Trophoblast cell (in vitro differentiated cells and primary cell): Measurements from ENCODE around the gene PTPN3.
"Not testable (repeated sequence)": the region's sequence is repeated elsewhere in the genome, so short reads cannot be mapped to it uniquely, and the experiment has no call there.

ENCODE experiments used
- DNase-seq, 2 donors: peaks; one replicate each; pipeline ENCODE4 v3.0.0-alpha.2; 2016
- H2AFZ ChIP-seq: 2 replicates; pipeline ENCODE4 v1.6.1; 2013; ENCODE audit warnings: low read length, moderate library complexity, mild to moderate bottlenecking; ENCODE audit not compliant: insufficient read depth, poor library complexity
- H2AK5ac ChIP-seq: 2 replicates; pipeline ENCODE4 v1.6.1; 2013; ENCODE audit warnings: mild to moderate bottlenecking, low read length
- H2BK120ac ChIP-seq: 2 replicates; pipeline ENCODE4 v1.6.1; 2013; ENCODE audit warnings: low read length, mild to moderate bottlenecking, moderate library complexity; ENCODE audit not compliant: insufficient read depth, poor library complexity
- H2BK12ac ChIP-seq: 2 replicates; pipeline ENCODE4 v1.6.1; 2013; ENCODE audit warnings: mild to moderate bottlenecking, low read length, moderate library complexity
- H2BK5ac ChIP-seq: 2 replicates; pipeline ENCODE4 v1.6.1; 2013; ENCODE audit warnings: low read length, low read depth, moderate library complexity, mild to moderate bottlenecking; ENCODE audit not compliant: poor library complexity
- H3K14ac ChIP-seq: 2 replicates; pipeline ENCODE4 v1.6.1; 2013; ENCODE audit warnings: mild to moderate bottlenecking, low read length
- H3K18ac ChIP-seq: 2 replicates; pipeline ENCODE4 v1.6.1; 2013; ENCODE audit warnings: mild to moderate bottlenecking, low read length
- H3K23ac ChIP-seq: 2 replicates; pipeline ENCODE4 v1.6.1; 2013; ENCODE audit warnings: low read length
- H3K27ac ChIP-seq: 2 replicates; pipeline ENCODE4 v1.5.1; 2013; ENCODE audit warnings: low read depth, mild to moderate bottlenecking, inconsistent platforms, low read length, moderate library complexity
- H3K27me3 ChIP-seq: 2 replicates; pipeline ENCODE4 v1.6.1; 2013; ENCODE audit warnings: inconsistent platforms, mild to moderate bottlenecking, low read length, moderate library complexity; ENCODE audit not compliant: insufficient read depth
- H3K36me3 ChIP-seq, 2 experiments: 1 replicate in 1 of 2; 2 replicates in 1 of 2; pipeline ENCODE4 v1.6.1; 2013; ENCODE audit warnings: low read length in 2 of 2, mild to moderate bottlenecking in 2 of 2, moderate library complexity in 1 of 2; ENCODE audit not compliant: insufficient read depth in 2 of 2, control insufficient read depth in 1 of 2
- H3K4ac ChIP-seq: 2 replicates; pipeline ENCODE4 v1.6.1; 2013; ENCODE audit warnings: low read depth, mild to moderate bottlenecking, low read length, moderate library complexity
- H3K4me1 ChIP-seq, 2 experiments: 1 replicate in 1 of 2; 2 replicates in 1 of 2; pipeline ENCODE4 v1.6.1; 2013; ENCODE audit warnings: low read length in 2 of 2, mild to moderate bottlenecking in 2 of 2, moderate library complexity in 1 of 2; ENCODE audit not compliant: insufficient read depth in 2 of 2, control insufficient read depth in 1 of 2
- H3K4me2 ChIP-seq: 2 replicates; pipeline ENCODE4 v1.6.1; 2013; ENCODE audit warnings: inconsistent platforms, mild to moderate bottlenecking, low read length, moderate library complexity
- H3K4me3 ChIP-seq: 2 replicates; pipeline ENCODE4 v1.5.1; 2013; ENCODE audit warnings: mild to moderate bottlenecking, low read depth, low read length, inconsistent platforms
- H3K79me1 ChIP-seq: one replicate; pipeline ENCODE4 v1.6.1; 2013; ENCODE audit warnings: low read length
- H3K79me2 ChIP-seq: 2 replicates; pipeline ENCODE4 v1.6.1; 2013; ENCODE audit warnings: low read length, mild to moderate bottlenecking; ENCODE audit not compliant: control insufficient read depth, insufficient read depth, poor library complexity
- H3K9ac ChIP-seq: 2 replicates; pipeline ENCODE4 v1.6.1; 2013; ENCODE audit warnings: mild to moderate bottlenecking, low read length
- H3K9me3 ChIP-seq: 2 replicates; pipeline ENCODE4 v1.6.1; 2013; ENCODE audit warnings: low read depth, mild to moderate bottlenecking, control low read depth, inconsistent platforms, low read length; ENCODE audit not compliant: insufficient read depth
- H4K12ac ChIP-seq: 2 replicates; pipeline ENCODE4 v1.6.1; 2013; ENCODE audit warnings: low read depth, mild to moderate bottlenecking, low read length, moderate library complexity
- H4K8ac ChIP-seq: 2 replicates; pipeline ENCODE4 v1.6.1; 2013; ENCODE audit warnings: low read depth, mild to moderate bottlenecking, low read length, moderate library complexity
- H4K91ac ChIP-seq: one replicate; pipeline ENCODE4 v1.6.1; 2013; ENCODE audit warnings: low read depth, mild to moderate bottlenecking, low read length, moderate library complexity
- WGBS: extraction: QIAGEN DNeasy Blood & Tissue Kit; methylation state at CpG from one replicate; pipeline ENCODE4 v1.1.7; 2013; ENCODE audit warnings: missing lambda C conversion rate; ENCODE audit not compliant: insufficient read length, insufficient coverage; ENCODE audit errors: extremely low coverage; 5-methylcytosine and 5-hydroxymethylcytosine counted together

The PTPN3 gene

DNA sequence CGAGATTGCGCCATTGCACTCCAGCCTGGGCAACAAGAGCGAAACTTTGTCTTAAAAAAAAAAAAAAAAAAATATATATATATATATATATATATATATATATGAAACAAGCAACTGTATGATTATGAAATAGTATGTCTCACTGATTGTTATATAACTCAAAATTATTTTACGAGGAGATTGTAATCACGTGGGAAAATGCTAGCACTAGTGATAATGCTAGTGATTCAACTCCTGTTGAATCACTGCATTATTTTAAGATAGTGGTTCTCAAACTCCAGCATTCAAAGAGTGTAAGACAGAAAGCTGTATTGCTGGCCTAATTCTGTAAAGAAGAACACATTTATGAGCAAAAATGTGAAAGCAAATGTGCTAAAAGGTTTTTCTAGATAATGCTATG, 12.4 kb upstream of the PTPN3 start:
- H3K27me3 ChIP-seq = peaks cover 2% of the 10 kb centered on the region
- H4K12ac ChIP-seq = no peak overlapping the region
- no peak overlapping the region for H3K9ac ChIP-seq
- H3K23ac ChIP-seq = no peak overlapping the region
- H3K9me3 ChIP-seq = no peaks in the 10 kb centered on the region
- H3K4me3 ChIP-seq = no peak overlapping the region
- H2AK5ac ChIP-seq = no peak overlapping the region
- H3K4me2 ChIP-seq = no peak overlapping the region
- no peak overlapping the region for H4K91ac ChIP-seq
- no peaks in the 10 kb centered on the region for H3K79me1 ChIP-seq
- H3K27ac ChIP-seq = no peak overlapping the region
- no peak overlapping the region for H3K14ac ChIP-seq
- no peak overlapping the region for H2BK12ac ChIP-seq
- no peak overlapping the region for H4K8ac ChIP-seq
- H3K79me2 ChIP-seq = no peaks in the 10 kb centered on the region
- DNase-seq = peak; percentile 34 to 73
- no peak overlapping the region for H2BK5ac ChIP-seq
- no peaks in the 10 kb centered on the region for H3K36me3 ChIP-seq
- no peak overlapping the region for H2AFZ ChIP-seq
- no peak overlapping the region for H2BK120ac ChIP-seq
- H3K18ac ChIP-seq = no peak overlapping the region
- no peak overlapping the region for H3K4ac ChIP-seq
- no peaks in the 10 kb centered on the region for H3K4me1 ChIP-seq
- no CpG with 5 or more reads among the region's 5 CpGs for WGBS

DNA sequence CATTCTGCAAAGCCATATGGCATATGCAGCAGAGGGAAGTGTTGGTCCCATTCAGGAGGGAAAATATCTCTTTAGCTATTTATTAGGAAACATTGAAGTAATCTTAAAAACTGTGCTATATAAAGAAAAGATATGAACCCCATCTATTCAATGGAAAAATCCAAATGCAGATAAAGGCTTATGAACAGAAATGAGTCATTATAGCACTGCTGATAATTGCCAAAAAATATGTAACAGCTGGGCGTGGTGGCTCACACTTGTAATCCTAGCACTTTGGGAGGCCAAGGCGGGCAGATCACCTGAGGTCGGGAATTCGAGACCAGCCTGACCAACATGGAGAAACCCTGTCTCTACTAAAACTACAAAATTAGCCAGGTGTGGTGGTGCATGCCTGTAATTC, 11.9 kb upstream of the PTPN3 start:
- H3K4me3 ChIP-seq, H3K27ac ChIP-seq, H3K79me1 ChIP-seq, H3K4me2 ChIP-seq, H2BK5ac ChIP-seq, H3K9ac ChIP-seq, H2AK5ac ChIP-seq, H4K91ac ChIP-seq, H3K9me3 ChIP-seq, H3K14ac ChIP-seq, H4K12ac ChIP-seq, H2AFZ ChIP-seq, H3K4me1 ChIP-seq, H3K79me2 ChIP-seq, H2BK120ac ChIP-seq, H3K18ac ChIP-seq, H3K4ac ChIP-seq, H3K36me3 ChIP-seq, H3K27me3 ChIP-seq, H2BK12ac ChIP-seq, H3K23ac ChIP-seq, H4K8ac ChIP-seq: not testable (repeated sequence)
- WGBS = no CpG with 5 or more reads among the region's 4 CpGs
- DNase-seq = peak; percentile 67 to 83

DNA sequence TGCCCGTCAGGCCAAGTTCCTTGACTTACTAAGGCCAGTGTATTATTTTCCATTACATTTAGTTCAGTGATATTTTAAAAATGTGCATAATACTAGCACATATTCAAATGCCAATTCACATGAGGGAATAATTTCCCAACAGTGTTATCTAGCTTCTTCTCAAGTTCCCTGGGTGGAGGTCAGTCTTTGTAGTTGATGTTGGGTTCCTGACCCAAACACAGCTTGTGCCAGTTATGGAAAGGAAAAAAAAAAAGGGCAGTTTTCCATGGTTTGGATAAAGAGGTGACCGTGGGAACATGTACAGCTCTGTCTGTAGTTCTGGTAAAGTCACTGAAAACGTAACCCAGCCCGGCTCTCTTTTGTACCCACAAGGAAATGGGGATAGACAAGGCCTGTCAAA, 11.5 kb upstream of the PTPN3 start:
- no CpG with 5 or more reads among the region's 4 CpGs for WGBS

DNA sequence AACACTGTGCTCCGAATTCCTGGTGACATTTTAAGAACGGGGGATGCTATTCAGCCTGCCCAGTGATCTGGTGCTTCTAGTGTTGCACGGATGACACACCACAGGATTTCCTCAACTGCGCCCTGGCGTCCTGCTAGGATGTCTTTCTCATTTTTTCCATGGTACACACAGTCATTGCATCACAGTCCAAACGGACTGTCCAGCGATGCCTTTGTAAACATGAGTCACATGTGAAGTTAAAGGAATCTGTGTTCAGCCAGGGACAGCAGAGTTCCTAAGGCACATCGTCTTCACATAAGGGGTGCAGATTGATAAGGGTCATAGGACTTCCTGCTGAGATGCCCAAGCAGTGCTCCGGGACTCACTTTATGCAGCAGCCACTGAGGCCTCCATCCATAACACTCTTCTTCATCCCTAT, 9.3 kb upstream of the PTPN3 start:
- Histone ChIP-seq H3K4me1 (no peaks in the 10 kb centered on the region), H3K27ac (no peak overlapping the region), H3K14ac (no peak overlapping the region), H3K9ac (no peak overlapping the region), H3K18ac (no peak overlapping the region), H3K79me1 (no peaks in the 10 kb centered on the region), H2AFZ (no peak overlapping the region), H3K4me2 (no peak overlapping the region), H3K4me3 (no peak overlapping the region), H4K8ac (no peak overlapping the region), H4K12ac (no peak overlapping the region), H3K36me3 (no peaks in the 10 kb centered on the region), H3K23ac (no peak overlapping the region), H2BK120ac (no peak overlapping the region), H2BK12ac (no peak overlapping the region), H3K27me3 (no peaks in the 10 kb centered on the region), H4K91ac (no peak overlapping the region), H3K4ac (no peak overlapping the region), H3K9me3 (peaks cover 1% of the 10 kb centered on the region), H2AK5ac (no peak overlapping the region), H3K79me2 (no peaks in the 10 kb centered on the region), H2BK5ac (no peak overlapping the region)
- no CpG with 5 or more reads among the region's 9 CpGs for WGBS
- peak; percentile 92 to 94 for DNase-seq

More for the DNA sequence above, 11.5 kb upstream of the PTPN3 start:
- H3K27ac ChIP-seq = no peak overlapping the region
- H3K79me1 ChIP-seq = no peaks in the 10 kb centered on the region
- no peak overlapping the region for H3K23ac ChIP-seq
- H3K4ac ChIP-seq = no peak overlapping the region
- H3K14ac ChIP-seq = no peak overlapping the region
- H2BK5ac ChIP-seq = no peak overlapping the region
- no peak overlapping the region for H3K4me3 ChIP-seq
- H3K9ac ChIP-seq = no peak overlapping the region
- H4K8ac ChIP-seq = no peak overlapping the region
- H3K4me1 ChIP-seq = no peaks in the 10 kb centered on the region
- no peak overlapping the region for H2BK120ac ChIP-seq
- no peak overlapping the region for H2AFZ ChIP-seq
- no peaks in the 10 kb centered on the region for H3K36me3 ChIP-seq
- peaks cover 1% of the 10 kb centered on the region for H3K9me3 ChIP-seq
- DNase-seq = peak in 1 of 2 donors; percentile 68
- H2BK12ac ChIP-seq = no peak overlapping the region
- H3K79me2 ChIP-seq = no peaks in the 10 kb centered on the region
- no peak overlapping the region for H3K18ac ChIP-seq
- H3K27me3 ChIP-seq = peaks cover 2% of the 10 kb centered on the region
- no peak overlapping the region for H2AK5ac ChIP-seq
- H3K4me2 ChIP-seq = no peak overlapping the region
- H4K91ac ChIP-seq = no peak overlapping the region
- no peak overlapping the region for H4K12ac ChIP-seq
